AG20443 (cell line): ENCODE results near the gene MORF4L2.

ENCODE experiments used
- DNase-seq: peaks from one replicate; pipeline ENCODE4 v3.0.0; 2012; ENCODE audit warnings: low spot score, mixed read lengths

Gene MORF4L2, protein sequence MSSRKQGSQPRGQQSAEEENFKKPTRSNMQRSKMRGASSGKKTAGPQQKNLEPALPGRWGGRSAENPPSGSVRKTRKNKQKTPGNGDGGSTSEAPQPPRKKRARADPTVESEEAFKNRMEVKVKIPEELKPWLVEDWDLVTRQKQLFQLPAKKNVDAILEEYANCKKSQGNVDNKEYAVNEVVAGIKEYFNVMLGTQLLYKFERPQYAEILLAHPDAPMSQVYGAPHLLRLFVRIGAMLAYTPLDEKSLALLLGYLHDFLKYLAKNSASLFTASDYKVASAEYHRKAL

DNA sequence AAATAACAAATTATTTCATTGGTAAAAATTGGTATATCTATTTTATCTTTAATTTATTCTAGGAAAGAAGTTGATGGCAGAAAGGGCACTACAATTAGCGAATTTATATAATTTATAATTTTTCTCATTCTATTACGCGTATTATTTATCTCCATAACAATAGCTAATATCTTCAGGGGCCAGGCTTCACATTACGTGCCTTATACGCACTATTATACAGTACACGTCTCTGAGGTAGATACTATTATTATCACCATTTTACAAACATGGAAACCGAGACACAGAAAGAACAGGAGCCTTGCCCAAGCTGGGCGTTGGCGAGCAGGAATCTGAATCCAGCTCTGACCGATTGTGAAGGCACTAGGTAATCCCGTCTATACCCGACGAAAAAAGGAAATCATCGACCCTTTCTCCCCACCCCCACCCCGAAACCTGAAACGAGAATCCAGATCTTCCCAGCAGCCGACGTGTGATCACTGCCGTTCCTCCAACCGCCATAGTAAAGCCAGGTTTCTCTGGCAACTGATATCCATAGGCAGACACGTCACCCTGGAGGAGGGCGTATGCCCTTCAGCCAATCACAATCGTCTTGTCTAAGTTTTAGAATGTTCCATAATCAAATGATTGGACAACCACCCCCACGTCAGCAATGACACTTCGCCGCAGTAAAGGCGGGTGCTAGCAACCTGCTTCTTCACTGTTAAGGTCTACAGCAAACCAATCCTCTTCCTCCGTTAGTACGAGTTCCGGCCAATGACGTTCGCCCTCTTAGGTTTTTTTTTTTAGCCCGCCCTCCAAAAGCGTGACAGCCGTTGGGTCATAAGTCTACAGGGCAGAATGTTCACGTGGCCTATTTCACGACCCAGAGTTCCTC is at the start of gene MORF4L2:
TSS of gene MORF4L2 (minus strand) at position 501 of the 874 bp plus-strand sequence. CDS start 9,672 bp downstream, outside the sequence.
- peak; percentile 79 for DNase-seq

DNA sequence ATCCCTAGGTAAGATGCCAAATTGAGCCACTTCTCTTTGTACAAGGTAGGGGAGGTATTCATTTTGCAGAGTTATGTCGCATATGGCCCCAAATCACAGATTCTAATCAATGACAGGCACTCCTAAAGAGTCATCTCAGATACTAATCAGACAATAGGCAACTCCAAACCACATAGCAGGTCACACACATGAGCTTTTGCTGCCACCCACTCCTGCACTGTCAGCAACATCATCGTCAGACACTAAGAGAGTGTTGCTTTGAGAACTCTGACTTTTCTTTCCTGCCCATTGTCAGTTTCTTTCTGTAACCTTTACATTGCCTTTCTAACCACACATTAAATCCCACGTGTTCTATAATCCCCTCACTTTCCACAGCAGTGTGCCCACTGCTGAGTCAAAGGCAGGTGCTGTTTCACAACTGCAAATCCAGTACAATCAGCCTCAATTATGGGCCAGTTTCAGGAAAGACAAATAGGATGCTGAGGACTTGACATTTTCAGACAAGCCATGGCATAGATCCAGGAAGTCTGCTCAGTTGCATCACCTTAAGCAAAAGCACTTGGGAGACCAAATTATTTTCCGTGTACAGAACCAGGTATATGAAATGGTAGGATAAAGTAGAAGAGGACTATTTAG is 47.7 kb upstream of the MORF4L2 start:
- no peak for DNase-seq

DNA sequence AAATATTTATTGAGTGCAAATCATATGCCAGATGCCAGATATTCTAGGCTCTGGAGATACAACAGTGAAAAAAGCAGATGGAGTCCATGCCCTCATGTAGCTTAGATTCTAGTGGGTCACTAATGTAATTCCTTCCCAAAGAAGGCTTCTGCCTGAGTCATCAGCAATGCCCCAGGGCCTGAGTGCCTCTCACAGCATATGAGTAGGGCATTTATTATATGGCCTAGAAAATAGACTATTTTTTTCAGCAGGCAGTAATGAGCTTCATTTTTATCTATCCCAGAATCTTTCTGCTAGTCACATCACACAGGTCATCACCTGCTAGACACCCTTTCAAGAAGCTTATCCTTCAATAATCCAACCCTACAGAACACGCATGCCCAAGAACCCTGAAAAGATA is 46.5 kb upstream of the MORF4L2 start:
- DNase-seq = no peak

DNA sequence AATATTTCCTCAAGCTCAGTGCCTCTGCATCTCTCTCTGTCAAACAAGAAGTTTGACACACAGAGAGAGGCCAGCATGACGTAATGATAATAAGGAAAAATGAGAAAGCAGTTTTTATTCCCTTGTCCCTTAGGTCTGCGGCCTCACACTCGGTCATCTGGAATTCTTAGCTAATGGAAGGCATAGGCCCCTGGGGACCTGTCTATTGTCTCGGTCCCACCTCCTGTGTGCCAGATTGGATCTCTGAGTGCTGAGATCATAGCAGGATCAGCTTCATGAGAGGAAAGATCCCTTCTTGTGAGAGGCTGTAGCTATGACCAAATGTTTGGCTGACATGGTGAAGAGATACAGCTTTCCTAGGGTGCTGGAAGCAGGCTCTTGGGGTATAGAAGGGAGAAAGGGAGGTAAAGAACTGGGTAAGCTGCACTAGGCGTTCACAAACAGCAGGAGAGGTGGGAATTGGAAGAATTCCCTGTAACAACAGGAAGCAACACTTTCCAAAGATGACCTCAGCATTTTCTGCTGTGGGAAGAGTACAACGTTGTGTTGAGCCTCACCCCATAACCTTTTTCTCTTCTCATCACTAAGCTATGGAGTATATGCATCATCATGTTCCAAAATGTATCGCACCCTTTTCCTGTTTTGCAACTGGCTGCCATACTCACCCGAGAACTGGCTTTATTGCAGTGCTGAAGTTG is 44.4 kb upstream of the MORF4L2 start:
- peak; percentile 62 for DNase-seq

DNA sequence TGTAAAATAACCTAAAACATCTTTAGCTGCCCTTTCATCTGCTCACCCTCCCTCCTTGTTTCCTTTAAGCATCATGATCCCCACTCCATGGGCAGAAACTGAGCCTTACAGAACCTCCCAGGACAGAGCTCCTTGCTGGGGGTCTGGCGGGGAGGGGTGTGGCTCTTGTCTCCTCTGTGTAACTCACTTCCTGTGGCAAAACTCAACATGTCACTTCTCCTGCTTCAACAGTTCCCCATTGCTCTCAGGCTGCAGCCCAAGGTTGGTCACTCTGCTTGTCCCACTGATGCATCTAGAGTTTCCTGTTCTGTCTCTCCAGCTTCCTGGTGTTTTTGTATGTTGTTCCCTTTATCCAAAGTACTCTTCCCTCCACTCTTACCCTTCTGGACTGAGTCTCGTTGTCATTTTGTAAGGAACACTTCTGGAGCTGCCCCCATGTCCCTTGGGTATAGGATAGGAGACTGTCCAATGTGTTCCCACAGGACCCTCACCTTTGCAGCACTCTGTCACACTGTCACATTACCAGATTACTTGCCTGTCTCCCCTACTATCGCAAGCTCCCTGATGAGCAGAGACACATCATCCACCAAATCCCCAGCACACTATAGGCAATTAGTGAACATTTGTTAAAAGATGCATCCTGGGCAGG is 43.8 kb upstream of the MORF4L2 start:
- DNase-seq = no peak

DNA sequence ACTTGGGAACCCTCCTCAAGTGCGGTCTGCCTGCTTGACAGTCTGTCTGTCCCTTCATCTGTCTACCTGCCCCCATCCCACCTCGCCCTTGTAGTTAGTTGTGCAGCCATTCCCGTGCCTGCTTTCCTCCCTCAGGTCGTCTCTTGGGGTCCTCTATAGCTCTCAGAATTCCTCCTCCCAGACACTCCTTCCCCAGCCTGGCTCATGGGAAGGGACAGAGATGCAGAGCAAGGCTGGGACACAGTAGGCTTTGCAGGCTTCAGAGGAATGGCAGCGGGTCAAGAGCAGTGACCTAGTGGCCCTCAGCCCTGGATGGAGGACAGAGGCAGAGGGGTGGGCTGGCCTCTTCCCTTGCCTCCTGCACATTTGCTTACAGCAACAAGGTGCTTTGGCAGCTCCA is 42.5 kb upstream of the MORF4L2 start:
- no peak for DNase-seq

DNA sequence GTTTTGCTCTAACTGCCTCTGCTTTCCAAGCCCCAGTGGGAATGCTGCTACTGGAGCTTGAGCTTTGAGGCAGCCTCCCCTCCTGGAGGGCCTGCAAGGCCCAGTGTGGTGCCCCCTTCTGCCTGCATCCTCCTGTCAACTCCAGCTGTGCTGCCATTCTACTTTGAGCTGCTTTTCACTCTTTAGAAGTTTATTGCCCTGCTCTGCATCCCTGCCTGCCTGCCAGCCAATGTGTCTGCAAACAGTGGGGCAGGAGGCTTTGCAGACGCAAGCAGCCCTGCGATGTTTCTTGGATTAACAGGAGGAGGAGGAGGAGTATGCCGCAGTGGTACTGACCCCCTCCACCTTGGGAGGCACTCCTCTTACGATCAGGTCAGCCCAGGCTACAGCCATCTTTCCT is 40.6 kb upstream of the MORF4L2 start:
- no peak for DNase-seq

DNA sequence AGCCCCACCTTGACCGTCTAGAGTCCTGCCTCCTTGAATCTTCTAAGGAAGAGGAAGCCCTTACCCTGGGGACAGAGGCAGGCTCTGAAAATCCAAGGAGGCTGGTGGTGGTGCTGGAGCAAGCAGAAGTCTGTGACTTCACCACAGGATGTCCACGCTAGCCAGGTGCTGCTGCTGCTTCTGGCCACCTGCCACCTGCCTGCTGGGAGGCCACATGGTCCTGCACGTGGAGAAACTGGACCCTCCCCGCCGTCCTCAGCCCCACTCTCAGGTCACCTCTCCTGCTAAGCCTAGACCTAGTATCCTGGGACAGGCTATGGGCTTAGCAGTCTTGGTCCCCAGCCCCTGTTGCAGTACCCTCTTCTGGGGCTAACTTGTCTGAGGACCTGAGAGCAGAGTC is 40.0 kb upstream of the MORF4L2 start:
- no peak for DNase-seq

DNA sequence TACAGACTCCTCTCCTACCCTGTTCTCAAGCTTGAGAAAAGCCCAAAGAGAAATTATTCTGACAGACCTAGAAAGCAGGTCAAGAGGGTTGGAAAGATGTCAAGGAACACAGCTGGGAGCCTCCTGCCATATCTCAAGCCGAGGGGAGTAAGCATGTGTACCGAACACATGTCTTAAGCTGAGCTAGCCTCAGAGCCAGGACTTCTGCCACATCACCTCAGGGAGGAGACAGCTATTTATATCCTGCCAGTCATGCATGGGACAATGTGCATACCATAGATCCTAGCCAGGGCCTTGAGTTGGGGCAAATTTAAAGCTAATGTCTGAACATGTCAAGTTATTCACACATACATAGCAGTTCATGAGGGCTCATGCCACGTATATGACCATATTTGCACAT is 36.0 kb upstream of the MORF4L2 start:
- DNase-seq = peak; percentile 17

DNA sequence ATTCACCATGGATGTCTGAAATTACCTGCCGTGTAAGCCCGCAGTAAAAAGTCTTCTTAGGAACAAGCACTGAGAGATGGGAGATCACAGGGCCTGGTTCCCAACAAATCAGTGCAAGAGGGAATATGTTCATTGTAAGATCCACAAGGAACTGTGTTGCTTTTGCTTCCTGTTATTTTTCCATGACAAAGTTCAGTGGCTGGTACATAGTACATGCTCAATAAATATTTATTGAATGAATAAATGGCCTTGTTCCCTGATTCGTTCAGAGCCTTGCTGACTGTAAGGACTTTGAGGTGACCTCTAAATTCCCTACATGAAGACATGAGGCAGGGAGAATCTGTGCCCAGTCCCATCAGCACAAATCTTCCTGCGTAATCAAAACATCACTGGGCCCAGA is 31.6 kb upstream of the MORF4L2 start:
- no peak for DNase-seq

DNA sequence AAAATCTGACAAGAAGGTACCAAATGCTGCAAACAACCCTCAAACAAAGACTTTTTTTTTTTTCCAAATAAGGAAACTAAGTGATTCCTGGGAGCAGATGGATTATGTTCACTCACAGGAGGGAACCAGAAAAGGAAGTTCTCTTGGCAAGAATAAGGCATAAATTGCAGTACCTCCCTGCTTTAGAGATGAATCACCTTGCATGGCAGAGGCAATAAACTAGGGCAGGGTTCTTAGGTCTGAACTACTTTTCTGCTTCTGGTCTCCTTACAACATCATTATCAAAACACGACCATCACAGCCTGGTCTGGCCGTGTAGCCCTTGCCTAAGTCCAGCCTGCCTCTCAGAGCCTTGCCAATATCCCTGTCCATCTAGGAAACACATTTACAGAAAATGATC is 30.5 kb upstream of the MORF4L2 start:
- DNase-seq = peak; percentile 56

DNA sequence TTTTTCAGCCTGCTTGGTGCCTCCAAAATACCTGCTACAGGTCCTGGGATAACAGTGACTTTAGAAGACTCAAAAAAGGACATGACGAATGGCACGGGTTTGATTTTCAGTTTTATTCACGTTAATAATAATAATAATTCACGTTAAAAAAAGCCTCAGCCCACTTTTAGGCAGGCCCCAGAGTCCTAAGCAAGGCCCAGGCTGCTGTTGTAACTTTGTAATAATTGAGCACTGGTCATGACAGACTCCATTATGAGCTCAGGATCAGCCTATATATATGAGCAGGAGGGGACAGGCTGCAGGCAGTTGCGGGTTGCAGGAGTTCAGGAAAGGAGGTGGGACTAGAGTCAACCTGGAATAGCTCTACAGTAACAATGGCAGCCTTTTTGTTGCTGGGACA is 24.1 kb upstream of the MORF4L2 start, which contains the start of gene TMEM31:
TSS of gene TMEM31 (plus strand) at position 301 of the 400 bp plus-strand sequence. CDS start 1,350 bp downstream, outside the sequence.
- DNase-seq = no peak

DNA sequence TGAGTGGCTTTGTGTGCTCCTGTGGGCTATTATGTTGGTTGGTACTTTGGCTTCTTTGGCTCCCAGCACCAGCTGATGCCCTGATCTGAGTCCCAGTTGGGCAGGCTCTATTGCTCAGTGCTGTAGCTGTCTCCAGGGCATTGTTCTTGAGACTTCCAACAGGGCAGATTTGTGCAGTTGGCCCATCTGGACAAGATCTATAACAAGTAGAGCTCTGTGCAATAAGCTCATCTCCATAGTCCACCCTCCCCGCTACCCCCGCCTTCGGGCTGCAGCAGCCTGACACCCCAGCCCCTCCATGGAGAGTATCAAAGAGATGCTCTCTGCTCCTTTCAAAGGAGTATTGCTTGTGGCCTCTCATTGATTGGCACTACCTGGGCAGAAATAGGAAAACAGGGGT is 18.4 kb upstream of the MORF4L2 start:
- DNase-seq = no peak

DNA sequence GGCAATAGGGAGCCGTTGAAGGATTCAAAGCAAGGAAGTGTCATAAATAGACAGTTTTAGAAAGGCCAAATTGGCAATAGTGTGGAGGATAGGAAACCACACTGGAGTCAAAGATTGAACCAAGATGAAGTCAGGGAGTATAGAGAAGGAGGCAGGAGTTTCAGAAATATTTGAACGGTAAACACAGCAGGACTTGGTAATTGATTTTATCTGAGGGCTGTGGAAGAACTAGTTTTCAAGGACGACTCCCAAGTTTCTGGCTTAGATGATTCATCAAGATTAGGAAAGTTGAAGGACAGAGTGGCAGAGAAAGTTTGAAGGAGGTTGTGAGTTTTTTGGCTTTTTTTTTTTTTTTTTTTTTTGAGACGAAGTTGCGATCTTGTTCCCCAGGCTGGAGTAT is 12.7 kb upstream of the MORF4L2 start:
- DNase-seq = no peak

DNA sequence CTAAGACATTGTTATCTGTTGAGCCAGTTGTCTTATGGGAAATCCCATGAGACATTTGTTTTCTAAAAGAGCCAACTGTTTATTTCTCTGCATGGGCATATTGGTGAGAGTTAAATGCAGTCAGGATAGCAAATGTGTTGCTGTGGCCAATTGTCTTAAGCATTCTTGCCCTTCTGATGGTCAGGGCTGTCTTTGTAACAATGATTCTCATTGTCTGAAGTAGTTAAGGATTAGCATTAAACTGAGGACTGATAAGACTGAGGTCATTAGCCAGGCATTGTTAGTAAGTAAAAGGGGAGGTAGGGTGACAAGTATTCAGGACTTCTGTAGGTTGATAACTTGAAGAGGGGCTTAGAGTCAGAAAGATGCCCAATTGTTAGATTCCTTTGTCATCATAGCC is 11.2 kb upstream of the MORF4L2 start:
- DNase-seq = no peak

DNA sequence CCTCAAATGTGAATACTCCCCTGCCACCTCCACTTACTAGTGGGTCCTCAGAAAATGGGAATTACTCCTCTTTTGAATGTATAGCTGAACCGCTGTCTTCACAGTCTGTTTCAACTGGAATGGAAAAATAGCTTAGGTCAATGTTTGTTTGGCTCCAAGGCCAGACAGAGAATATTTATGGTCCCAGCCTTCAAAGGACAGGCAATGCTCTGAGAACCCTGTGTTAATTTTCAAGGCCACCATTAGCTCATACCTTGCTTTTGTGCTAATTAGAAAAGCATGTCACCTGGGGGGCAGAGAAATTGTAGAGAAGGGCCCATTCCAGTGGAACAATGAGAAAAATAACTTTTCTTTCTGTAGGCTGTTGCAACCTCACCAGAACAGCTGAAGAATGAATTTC is 4.6 kb upstream of the MORF4L2 start:
- no peak for DNase-seq

DNA sequence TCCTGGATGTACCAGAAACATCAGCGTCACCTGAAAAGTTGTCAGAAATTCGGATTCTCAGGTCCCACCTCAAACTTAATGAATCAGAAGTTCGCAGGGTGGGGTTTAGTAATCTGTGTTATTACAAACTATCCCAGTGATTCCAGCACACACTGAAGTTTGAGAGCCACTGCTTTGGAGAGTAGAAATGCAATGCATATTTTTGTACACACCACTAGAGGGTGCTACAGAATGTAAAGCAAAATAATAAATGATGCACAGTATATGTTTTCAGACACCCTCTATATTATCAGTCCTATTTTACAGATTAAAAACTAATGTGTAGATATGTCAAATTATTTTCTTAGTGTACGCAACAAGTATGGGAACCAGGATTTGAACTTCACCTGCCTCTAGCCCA is 2.4 kb upstream of the MORF4L2 start:
- DNase-seq = no peak

DNA sequence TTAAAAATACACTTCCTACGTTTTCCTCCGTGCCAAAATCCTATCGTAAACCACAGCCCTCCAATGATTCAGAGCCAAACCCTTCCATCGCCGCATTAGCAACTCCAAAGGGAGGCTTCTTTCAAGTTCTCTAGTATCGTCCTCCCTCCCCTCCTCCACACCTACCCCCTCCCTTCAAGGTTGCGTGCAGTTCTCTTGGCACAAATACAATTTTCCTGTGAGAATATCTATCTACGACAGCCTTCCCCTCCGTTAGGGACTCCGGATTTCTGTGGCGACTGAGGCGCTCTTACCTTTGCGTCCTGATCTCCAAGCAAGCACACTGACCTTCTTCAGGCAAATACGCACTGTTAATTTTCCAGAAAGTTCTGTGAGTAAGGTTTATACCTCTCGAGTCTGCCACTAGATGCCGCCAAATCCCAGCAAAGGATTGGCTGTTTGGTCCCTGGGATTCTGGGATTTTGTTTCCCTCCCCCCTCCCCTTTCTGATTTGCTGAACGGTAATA is 1.2 kb upstream of the MORF4L2 start:
- DNase-seq = peak; percentile 41

DNA sequence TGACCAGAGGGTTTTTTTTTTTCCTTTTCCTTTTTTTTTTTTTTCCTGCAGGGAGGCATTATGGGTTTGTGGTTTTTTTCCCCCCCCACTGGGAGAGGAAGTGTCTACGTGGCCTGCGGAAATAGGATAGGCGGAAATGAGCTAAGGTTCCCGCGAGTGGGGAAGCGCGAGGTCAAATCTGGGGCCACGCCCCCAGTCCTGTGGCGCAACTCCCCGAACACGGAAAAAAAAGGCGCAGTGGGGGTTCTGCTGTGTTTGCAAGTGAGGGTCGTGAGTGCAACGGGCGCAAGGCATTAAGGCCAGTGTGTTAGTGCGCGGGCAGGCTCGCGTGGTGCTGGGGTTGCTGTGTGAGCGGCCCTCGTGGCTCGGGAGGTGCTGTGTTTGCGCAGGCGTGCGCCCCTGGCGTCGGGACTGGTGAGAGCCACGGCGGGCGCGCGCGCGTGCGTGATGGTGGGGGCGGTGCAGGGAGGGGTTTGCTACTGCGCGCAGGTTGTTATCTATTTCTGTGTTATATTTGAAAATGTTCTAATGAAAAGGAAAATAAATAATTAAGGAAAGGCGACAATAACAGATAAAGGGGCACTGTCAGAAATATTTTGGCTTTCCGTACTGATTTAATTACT is 685 bp upstream of the MORF4L2 start:
- DNase-seq = peak; percentile 88

DNA sequence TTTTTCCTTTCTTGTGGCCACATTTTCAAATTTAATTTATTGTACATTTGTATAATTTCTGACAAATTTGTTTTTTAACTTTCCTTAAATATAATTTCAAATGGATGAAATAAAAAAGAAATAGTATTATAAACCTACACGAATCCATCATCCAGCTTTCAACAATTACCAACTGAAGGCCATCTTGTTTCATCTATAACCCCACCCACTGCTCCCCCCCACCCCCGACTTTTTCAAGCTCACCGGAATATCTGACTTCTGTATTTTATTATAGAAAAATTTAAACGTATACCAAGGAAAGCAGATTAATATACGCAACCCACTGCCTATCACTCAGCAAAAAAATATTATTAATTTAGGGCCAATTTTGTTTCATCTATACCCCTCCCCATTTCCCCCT is 1.1 kb downstream of the MORF4L2 start:
- DNase-seq = no peak

DNA sequence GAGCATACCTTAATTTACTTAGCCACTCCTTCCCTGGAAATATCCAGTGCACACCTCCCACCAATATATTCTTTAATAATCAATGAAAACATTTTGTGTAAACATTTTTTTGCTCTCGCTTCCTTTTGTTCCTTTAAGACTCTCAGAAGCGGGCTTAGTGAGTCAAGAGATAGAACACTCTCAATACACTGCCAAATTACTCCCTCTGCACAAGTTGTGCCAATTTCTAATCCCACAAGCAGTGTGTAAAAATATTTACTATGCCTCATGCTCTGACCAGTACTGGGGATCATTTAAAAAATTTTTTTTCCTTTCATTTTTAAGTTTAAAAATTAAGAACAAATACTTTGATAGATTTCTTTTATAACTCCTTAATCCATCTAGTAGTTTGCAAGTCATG is 5.1 kb downstream of the MORF4L2 start:
- no peak for DNase-seq
